PC-9 (cell line): ENCODE measurements around the gene DUSP10. TPM values are rescaled to one million over a fixed set of nuclear protein-coding genes. Genes with fewer than 3 reads are reported as not detected.

Experiments
- BruUV-seq: library from RNA; stranded (reverse); fragments of 400-500 nt; replicated peaks from 2 replicates; lab custom pipeline; 2021; lab: Mats Ljungman, UMichigan
- CTCF ChIA-PET: fragments of 300-600 bp; sonication (Branson Sonifier 250); formaldehyde crosslinking; loops from one replicate; lab custom pipeline; 2022; ENCODE audit warnings: antibody characterized with exemption; lab: Charles Lee
- POLR2A ChIA-PET: fragments of 300-600 bp; sonication (Branson Sonifier 250); formaldehyde crosslinking; loops from one replicate; lab custom pipeline; 2022; ENCODE audit warnings: antibody characterized with exemption; ENCODE audit not compliant: unreplicated experiment; lab: Charles Lee
- DNase-seq, 2 experiments: peaks; one replicate each; pipeline versions ENCODE4 v3.0.0 to v3.0.0-alpha.2; 2015 to 2022; ENCODE audit warnings: mixed read lengths in 1 of 2
- H2AFZ ChIP-seq: fragments of 200-600 bp; sonication (generic); 2 replicates; pipeline ENCODE4 v1.8.1; 2017; ENCODE audit warnings: antibody characterized with exemption
- H3F3A ChIP-seq: fragments of 200-600 bp; sonication (generic); 2 replicates; pipeline ENCODE4 v1.8.1; 2017; ENCODE audit warnings: antibody characterized with exemption, mild to moderate bottlenecking, low read depth; ENCODE audit not compliant: insufficient read depth
- H3K27ac ChIP-seq: fragments of 200-600 bp; sonication (generic); 2 replicates; pipeline ENCODE4 v1.6.1; 2016; ENCODE audit warnings: mixed run types
- H3K27me3 ChIP-seq: fragments of 200-600 bp; sonication (generic); 2 replicates; pipeline ENCODE4 v1.6.1; 2016; ENCODE audit warnings: low read depth, mixed run types; ENCODE audit not compliant: insufficient read depth
- H3K36me3 ChIP-seq: fragments of 200-600 bp; sonication (generic); 2 replicates; pipeline ENCODE4 v1.6.1; 2016; ENCODE audit warnings: low read depth, mixed run types
- H3K4me1 ChIP-seq: fragments of 200-600 bp; sonication (generic); replicated peaks from 2 replicates; pipeline ENCODE4 v1.6.1; 2016; ENCODE audit warnings: mixed run types; ENCODE audit not compliant: insufficient read depth
- H3K4me2 ChIP-seq: fragments of 200-600 bp; sonication (generic); 2 replicates; pipeline ENCODE4 v1.6.1; 2017; ENCODE audit warnings: mixed run types
- H3K4me3 ChIP-seq: fragments of 200-600 bp; sonication (generic); 2 replicates; pipeline ENCODE4 v1.6.1; 2016; ENCODE audit warnings: mixed run types
- H3K79me2 ChIP-seq: fragments of 200-600 bp; sonication (generic); 2 replicates; pipeline ENCODE4 v1.6.1; 2017; ENCODE audit warnings: low read depth, mixed run types
- H3K9me2 ChIP-seq: fragments of 200-600 bp; sonication (generic); 2 replicates; pipeline ENCODE4 v1.8.1; 2017; ENCODE audit warnings: mild to moderate bottlenecking; ENCODE audit not compliant: insufficient read depth
- H3K9me3 ChIP-seq: fragments of 200-600 bp; sonication (generic); 2 replicates; pipeline ENCODE4 v1.8.1; 2016; ENCODE audit warnings: low read depth; ENCODE audit not compliant: insufficient read depth
- H4K20me1 ChIP-seq: fragments of 200-600 bp; sonication (generic); 2 replicates; pipeline ENCODE4 v1.8.1; 2017; ENCODE audit not compliant: insufficient read depth
- EZH2 ChIP-seq: fragments of 200-600 bp; sonication (generic); IDR thresholded peaks from 2 replicates; pipeline ENCODE4 v1.8.0; 2017; ENCODE audit warnings: antibody characterized with exemption, low read depth
- intact Hi-C: fragments of 100-400 bp; cut with micrococcal nuclease; formaldehyde crosslinking; loops from one replicate; pipeline ENCODE4 v1.10.0; 2022; ENCODE audit not compliant: unreplicated experiment
- total RNA-seq: library from RNA; stranded (reverse); gene quantifications from 2 replicates; pipeline ENCODE4 v1.2.3, GENCODE V29; 2021
- TF ChIP-seq, protein P1 (sequence below): fragments of 200-600 bp; sonication (generic); conservative IDR thresholded peaks from 2 replicates; pipeline ENCODE4 v1.6.1; 2017; ENCODE audit warnings: mixed run types, antibody characterized with exemption, mild to moderate bottlenecking, moderate library complexity

Gene DUSP10
- total RNA-seq, 1 experiment from 2014 or later: 7.0 TPM

DNA sequence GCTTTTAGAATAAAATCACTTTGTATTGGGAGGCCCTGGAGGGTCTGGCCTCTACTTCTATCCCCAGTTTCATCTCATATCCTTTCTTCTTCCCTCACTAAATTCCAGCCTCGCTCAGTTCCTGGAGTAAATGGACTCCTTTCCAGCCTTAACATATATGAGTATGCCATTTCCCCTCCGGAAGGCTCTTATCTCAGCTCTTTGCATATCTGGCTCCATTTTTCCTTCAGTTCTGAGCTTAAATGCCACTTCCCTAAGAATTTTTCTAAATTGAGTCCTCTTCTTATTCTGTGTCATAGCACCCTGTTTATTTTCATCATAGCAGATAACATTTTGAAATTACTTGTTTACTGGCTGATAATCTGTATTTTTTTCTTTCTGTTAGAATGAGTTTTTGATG, 20.2 kb upstream of the DUSP10 start:
- no peaks in the 10 kb centered on the region for H4K20me1 ChIP-seq
- H3F3A ChIP-seq: no peaks in the 10 kb centered on the region
- H3K4me3 ChIP-seq: no peak overlapping the region
- H3K9me3 ChIP-seq: 0 out of 2 replicates have a peak, but pooled peaks cover 3% of the 10 kb centered on the region
- no peaks in the 10 kb centered on the region; the same call in 1 of the 2 replicates for H3K9me2 ChIP-seq
- BruUV-seq: no TSS peak
- H3K36me3 ChIP-seq: no peaks in the 10 kb centered on the region
- H3K4me2 ChIP-seq: no peak overlapping the region
- peaks cover 10% of the 10 kb centered on the region; the same call in 1 of the 2 replicates for H3K4me1 ChIP-seq
- H3K27me3 ChIP-seq: no peaks in the 10 kb centered on the region
- ChIA-PET POLR2A (no interaction called here), CTCF (no interaction called here)
- no peak for DNase-seq
- TF ChIP-seq EZH2: no peak
- TF ChIP-seq, protein P1, sequence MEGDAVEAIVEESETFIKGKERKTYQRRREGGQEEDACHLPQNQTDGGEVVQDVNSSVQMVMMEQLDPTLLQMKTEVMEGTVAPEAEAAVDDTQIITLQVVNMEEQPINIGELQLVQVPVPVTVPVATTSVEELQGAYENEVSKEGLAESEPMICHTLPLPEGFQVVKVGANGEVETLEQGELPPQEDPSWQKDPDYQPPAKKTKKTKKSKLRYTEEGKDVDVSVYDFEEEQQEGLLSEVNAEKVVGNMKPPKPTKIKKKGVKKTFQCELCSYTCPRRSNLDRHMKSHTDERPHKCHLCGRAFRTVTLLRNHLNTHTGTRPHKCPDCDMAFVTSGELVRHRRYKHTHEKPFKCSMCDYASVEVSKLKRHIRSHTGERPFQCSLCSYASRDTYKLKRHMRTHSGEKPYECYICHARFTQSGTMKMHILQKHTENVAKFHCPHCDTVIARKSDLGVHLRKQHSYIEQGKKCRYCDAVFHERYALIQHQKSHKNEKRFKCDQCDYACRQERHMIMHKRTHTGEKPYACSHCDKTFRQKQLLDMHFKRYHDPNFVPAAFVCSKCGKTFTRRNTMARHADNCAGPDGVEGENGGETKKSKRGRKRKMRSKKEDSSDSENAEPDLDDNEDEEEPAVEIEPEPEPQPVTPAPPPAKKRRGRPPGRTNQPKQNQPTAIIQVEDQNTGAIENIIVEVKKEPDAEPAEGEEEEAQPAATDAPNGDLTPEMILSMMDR: no peak
- no peaks in the 10 kb centered on the region for H3K79me2 ChIP-seq
- intact Hi-C loops: no loop called here
- H2AFZ ChIP-seq: no peak overlapping the region
- no peak overlapping the region for H3K27ac ChIP-seq

DNA sequence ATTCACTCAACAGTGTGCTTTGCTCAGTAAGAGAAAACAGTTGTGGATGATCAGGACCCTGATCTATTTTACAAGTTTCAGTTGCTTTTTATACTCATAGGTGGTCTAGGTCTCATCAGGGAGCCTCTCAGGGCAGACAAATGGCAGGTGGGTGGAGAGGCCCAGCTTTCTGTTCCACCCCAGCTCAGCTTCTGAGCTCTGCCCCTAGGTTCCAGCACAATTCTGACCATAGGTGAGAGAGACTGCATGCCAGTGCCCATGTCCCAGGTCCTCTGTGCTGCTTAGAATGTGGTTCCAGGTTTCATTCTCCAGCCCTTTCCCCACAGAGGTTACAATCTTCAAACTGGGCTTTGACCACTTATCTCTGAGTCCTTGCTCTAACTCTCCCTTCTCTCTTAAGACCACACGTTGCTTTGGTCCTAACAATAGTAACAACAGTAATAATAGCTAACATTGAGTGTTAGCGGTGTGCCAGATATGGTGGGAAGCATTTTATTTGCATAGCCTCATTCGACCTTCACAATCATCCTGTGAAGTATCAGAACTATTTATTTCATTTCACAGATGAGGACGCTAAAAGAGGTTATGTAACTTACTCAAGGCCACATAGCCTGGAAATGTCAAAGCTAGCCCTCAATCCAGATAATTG, 19.6 kb upstream of the DUSP10 start:
- Histone ChIP-seq H3K27me3 (no peaks in the 10 kb centered on the region), H3K9me2 (no peaks in the 10 kb centered on the region; the same call in 1 of the 2 replicates), H3K4me1 (peaks cover 10% of the 10 kb centered on the region; the same call in 1 of the 2 replicates), H3K79me2 (no peaks in the 10 kb centered on the region), H2AFZ (no peak overlapping the region), H3K36me3 (no peaks in the 10 kb centered on the region), H3K4me3 (no peak overlapping the region), H3F3A (no peaks in the 10 kb centered on the region), H4K20me1 (no peaks in the 10 kb centered on the region), H3K4me2 (no peak overlapping the region), H3K27ac (no peak overlapping the region), H3K9me3 (0 out of 2 replicates have a peak, but pooled peaks cover 3% of the 10 kb centered on the region)
- TF ChIP-seq, protein P1: no peak
- TF ChIP-seq EZH2: no peak
- DNase-seq: no peak
- BruUV-seq: no TSS peak
- ChIA-PET POLR2A (no interaction called here), CTCF (no interaction called here)
- intact Hi-C loops: no loop called here

DNA sequence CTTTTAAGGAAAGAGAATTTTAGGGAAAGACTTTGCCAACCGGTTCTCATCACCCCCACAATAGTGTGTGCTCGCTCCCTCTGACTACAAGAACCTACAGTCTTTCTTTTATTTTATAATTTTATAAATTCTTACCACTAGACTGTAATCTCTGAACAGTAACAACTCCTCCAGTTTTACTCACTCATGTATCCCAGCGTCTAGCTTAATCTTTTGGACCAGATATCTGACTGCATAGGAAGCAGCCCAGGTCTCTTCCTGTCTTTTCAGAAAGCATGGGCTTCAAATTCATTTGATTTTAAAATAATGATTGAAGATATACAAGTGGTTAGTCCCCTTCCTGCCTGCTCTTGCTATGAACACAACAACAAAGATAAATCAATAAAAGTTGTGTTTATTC, 19.0 kb upstream of the DUSP10 start:
- Histone ChIP-seq H3K9me3 (0 out of 2 replicates have a peak, but pooled peaks cover 3% of the 10 kb centered on the region), H3K4me3 (no peak overlapping the region), H3F3A (no peaks in the 10 kb centered on the region), H3K4me2 (no peak overlapping the region), H3K27me3 (no peaks in the 10 kb centered on the region), H3K36me3 (no peaks in the 10 kb centered on the region), H3K27ac (no peak overlapping the region), H2AFZ (no peak overlapping the region), H3K9me2 (no peaks in the 10 kb centered on the region; the same call in 1 of the 2 replicates), H3K4me1 (peaks cover 8% of the 10 kb centered on the region; the same call in 1 of the 2 replicates), H4K20me1 (no peaks in the 10 kb centered on the region), H3K79me2 (no peaks in the 10 kb centered on the region)
- CTCF ChIA-PET: no interaction called here
- no peak for TF ChIP-seq EZH2
- TF ChIP-seq, protein P1: no peak
- POLR2A ChIA-PET: no interaction called here
- intact Hi-C loops: no loop called here
- DNase-seq: no peak
- BruUV-seq: no TSS peak
